ENCODE results near the gene F11.
"Not testable (repeated sequence)": the region's sequence is repeated elsewhere in the genome, so short reads cannot be mapped to it uniquely, and the experiment has no call there.

The F11 gene

GRCh38 chr4:186304216-186304615, 38.2 kb downstream of the F11 start:
- DNase-seq, result no peak

GRCh38 chr4:186304866-186305505, 39.0 kb downstream of the F11 start:
- DNase-seq, result no peak

- no peak for DNase-seq
These were observed 41.5 kb downstream of the F11 start for GRCh38 chr4:186307497-186307896.

GRCh38 chr4:186307916-186308315, 41.9 kb downstream of the F11 start:
- DNase-seq, result no peak

- no peak for DNase-seq
These were observed 52.5 kb downstream of the F11 start for GRCh38 chr4:186318481-186318880.

GRCh38 chr4:186324660-186325059, 58.7 kb downstream of the F11 start:
- DNase-seq, result not testable (repeated sequence)

- no peak for DNase-seq
These were observed 60.4 kb downstream of the F11 start for GRCh38 chr4:186326391-186326790.

GRCh38 chr4:186329372-186329771, 63.4 kb downstream of the F11 start:
- DNase-seq, result no peak

GRCh38 chr4:186330368-186330767, 64.4 kb downstream of the F11 start:
- no peak for DNase-seq

- DNase-seq, result no peak
These were observed 69.8 kb downstream of the F11 start for GRCh38 chr4:186335793-186336192.

Data from activated CD4-positive, alpha-beta T cell treated with anti-CD3 and anti-CD28 coated beads for 1 hour (primary cell).